ENCODE measurements around the gene PEAK1. TPM values are rescaled to one million over a fixed set of nuclear protein-coding genes. Genes with fewer than 3 reads are reported as not detected.

Gene PEAK1
- polyA plus RNA-seq, 3 donors from 2014 or later: 0.77 to 7.2 (median 2.5) TPM

- Mint-ChIP-seq H3K4me3 (peak overlapping the region; percentile 81 to 90 (median 83)), H3K4me1 (peaks cover 30 to 52% of the 10 kb centered on the region in 2 donors), H3K9me3 (no peaks in the 10 kb centered on the region), H3K36me3 (no peaks in the 10 kb centered on the region), H3K27ac (peak overlapping the region; percentile 63 to 90 (median 80)), H3K27me3 (ENCODE audit: low read depth in 3 of 3) (peaks cover 0 to 12% (median 4%) of the 10 kb centered on the region in 3 donors)
- DNase-seq: no peak
Measured at GRCh38 chr15:77069521-77070121, 350.3 kb downstream of the PEAK1 start.

- Mint-ChIP-seq H3K36me3 (no peaks in the 10 kb centered on the region), H3K4me3 (peak overlapping the region in 1 of 5 donors; percentile 82), H3K4me1 (peaks cover 30 to 58% of the 10 kb centered on the region in 2 donors), H3K27ac (peak overlapping the region in 1 of 6 donors; percentile 41), H3K9me3 (no peaks in the 10 kb centered on the region), H3K27me3 (ENCODE audit: low read depth in 3 of 3) (peaks cover 0 to 12% (median 4%) of the 10 kb centered on the region in 3 donors)
- no peak for DNase-seq
Measured at GRCh38 chr15:77068633-77069032, 351.3 kb downstream of the PEAK1 start.

- peaks cover 0 to 12% (median 4%) of the 10 kb centered on the region in 3 donors for H3K27me3 Mint-ChIP-seq (ENCODE audit: low read depth in 3 of 3)
- no peak overlapping the region for H3K27ac Mint-ChIP-seq
- H3K36me3 Mint-ChIP-seq: no peaks in the 10 kb centered on the region
- H3K9me3 Mint-ChIP-seq: no peaks in the 10 kb centered on the region
- peaks cover 30 to 58% of the 10 kb centered on the region in 2 donors for H3K4me1 Mint-ChIP-seq
- DNase-seq: no peak
- H3K4me3 Mint-ChIP-seq: no peak overlapping the region
Measured at GRCh38 chr15:77067691-77068367, 352.1 kb downstream of the PEAK1 start.

GRCh38 chr15:77066971-77067690, 352.8 kb downstream of the PEAK1 start:
- Mint-ChIP-seq H3K36me3 (no peaks in the 10 kb centered on the region), H3K27ac (no peak overlapping the region), H3K27me3 (ENCODE audit: low read depth in 3 of 3) (peaks cover 0 to 12% (median 4%) of the 10 kb centered on the region in 3 donors), H3K4me1 (peaks cover 31 to 61% of the 10 kb centered on the region in 2 donors), H3K4me3 (no peak overlapping the region), H3K9me3 (no peaks in the 10 kb centered on the region)
- no peak for DNase-seq

- H3K36me3 Mint-ChIP-seq: no peaks in the 10 kb centered on the region
- H3K27me3 Mint-ChIP-seq (ENCODE audit: low read depth in 3 of 3): peaks cover 0 to 10% (median 2%) of the 10 kb centered on the region in 3 donors
- DNase-seq: no peak
- H3K4me1 Mint-ChIP-seq: peaks cover 25 to 60% of the 10 kb centered on the region in 2 donors
- H3K27ac Mint-ChIP-seq: peak overlapping the region in 3 of 6 donors; percentile 3 to 38 (median 3)
- no peak overlapping the region for H3K4me3 Mint-ChIP-seq
- H3K9me3 Mint-ChIP-seq: no peaks in the 10 kb centered on the region
Measured at GRCh38 chr15:77064539-77065308, 355.2 kb downstream of the PEAK1 start.

GRCh38 chr15:77064063-77064462, 355.8 kb downstream of the PEAK1 start:
- Mint-ChIP-seq H3K36me3 (no peaks in the 10 kb centered on the region), H3K27ac (no peak overlapping the region), H3K4me1 (peaks cover 21 to 58% of the 10 kb centered on the region in 2 donors), H3K9me3 (no peaks in the 10 kb centered on the region), H3K27me3 (ENCODE audit: low read depth in 3 of 3) (peaks cover 0 to 6% (median 2%) of the 10 kb centered on the region in 3 donors), H3K4me3 (no peak overlapping the region)
- DNase-seq: no peak

GRCh38 chr15:77063249-77063648, 356.7 kb downstream of the PEAK1 start:
- no peak for DNase-seq
- Mint-ChIP-seq H3K27me3 (ENCODE audit: low read depth in 3 of 3) (peaks cover 0 to 6% (median 0%) of the 10 kb centered on the region in 3 donors), H3K4me1 (peaks cover 22 to 61% of the 10 kb centered on the region in 2 donors), H3K27ac (no peak overlapping the region), H3K36me3 (no peaks in the 10 kb centered on the region), H3K4me3 (no peak overlapping the region), H3K9me3 (no peaks in the 10 kb centered on the region)

- Mint-ChIP-seq H3K27me3 (ENCODE audit: low read depth in 3 of 3) (peaks cover 0 to 6% (median 0%) of the 10 kb centered on the region in 3 donors), H3K4me1 (peaks cover 20 to 58% of the 10 kb centered on the region in 2 donors), H3K4me3 (no peak overlapping the region), H3K9me3 (no peaks in the 10 kb centered on the region), H3K27ac (peak overlapping the region in 2 of 6 donors; percentile 11 to 50), H3K36me3 (no peaks in the 10 kb centered on the region)
- DNase-seq: no peak
Measured at GRCh38 chr15:77060546-77060945, 359.4 kb downstream of the PEAK1 start.

GRCh38 chr15:77059786-77060361, 360.0 kb downstream of the PEAK1 start:
- H3K27ac Mint-ChIP-seq: peak overlapping the region in 3 of 6 donors; percentile 29 to 47 (median 36)
- no peaks in the 10 kb centered on the region for H3K9me3 Mint-ChIP-seq
- H3K27me3 Mint-ChIP-seq (ENCODE audit: low read depth in 3 of 3): peaks cover 0 to 6% (median 0%) of the 10 kb centered on the region in 3 donors
- H3K4me1 Mint-ChIP-seq: peaks cover 18 to 54% of the 10 kb centered on the region in 2 donors
- H3K4me3 Mint-ChIP-seq: no peak overlapping the region
- DNase-seq: no peak
- no peaks in the 10 kb centered on the region for H3K36me3 Mint-ChIP-seq

GRCh38 chr15:77058468-77058867, 361.4 kb downstream of the PEAK1 start:
- Mint-ChIP-seq H3K36me3 (peaks cover 0 to 3% (median 0%) of the 10 kb centered on the region in 3 donors), H3K9me3 (no peaks in the 10 kb centered on the region), H3K27me3 (ENCODE audit: low read depth in 3 of 3) (peaks cover 0 to 6% (median 0%) of the 10 kb centered on the region in 3 donors), H3K4me3 (no peak overlapping the region), H3K27ac (peak overlapping the region in 2 of 6 donors; percentile 37 to 55), H3K4me1 (peaks cover 22 to 58% of the 10 kb centered on the region in 2 donors)
- DNase-seq: no peak

GRCh38 chr15:77057685-77058084, 362.2 kb downstream of the PEAK1 start:
- H3K27me3 Mint-ChIP-seq (ENCODE audit: low read depth in 3 of 3): peaks cover 0 to 6% (median 0%) of the 10 kb centered on the region in 3 donors

GRCh38 chr15:77057072-77057471, 362.8 kb downstream of the PEAK1 start:
- no peaks in the 10 kb centered on the region for H3K9me3 Mint-ChIP-seq
- peaks cover 20 to 54% of the 10 kb centered on the region in 2 donors for H3K4me1 Mint-ChIP-seq
- H3K36me3 Mint-ChIP-seq: peaks cover 0 to 6% (median 0%) of the 10 kb centered on the region in 3 donors
- no peak for DNase-seq
- peaks cover 0 to 6% (median 0%) of the 10 kb centered on the region in 3 donors for H3K27me3 Mint-ChIP-seq (ENCODE audit: low read depth in 3 of 3)
- H3K4me3 Mint-ChIP-seq: no peak overlapping the region
- H3K27ac Mint-ChIP-seq: no peak overlapping the region

More at GRCh38 chr15:77057685-77058084, 362.2 kb downstream of the PEAK1 start:
- peak overlapping the region in 3 of 6 donors; percentile 9 to 55 (median 12) for H3K27ac Mint-ChIP-seq
- H3K9me3 Mint-ChIP-seq: no peaks in the 10 kb centered on the region
- DNase-seq: no peak
- H3K36me3 Mint-ChIP-seq: peaks cover 0 to 3% (median 0%) of the 10 kb centered on the region in 3 donors
- no peak overlapping the region for H3K4me3 Mint-ChIP-seq
- peaks cover 22 to 59% of the 10 kb centered on the region in 2 donors for H3K4me1 Mint-ChIP-seq

GRCh38 chr15:77053709-77054108, 366.2 kb downstream of the PEAK1 start:
- Mint-ChIP-seq H3K36me3 (peaks cover 0 to 7% (median 5%) of the 10 kb centered on the region in 3 donors), H3K4me1 (peaks cover 14 to 38% of the 10 kb centered on the region in 2 donors), H3K4me3 (no peak overlapping the region), H3K27me3 (ENCODE audit: low read depth in 3 of 3) (peaks cover 0 to 2% (median 0%) of the 10 kb centered on the region in 3 donors), H3K9me3 (no peaks in the 10 kb centered on the region), H3K27ac (peak overlapping the region in 1 of 6 donors; percentile 49)
- DNase-seq: no peak

All from immature natural killer cell (primary cell).